ENCODE measurements around the gene SUMF2. TPM values are rescaled to one million over a fixed set of nuclear protein-coding genes. Genes with fewer than 3 reads are reported as not detected.
"Not testable (repeated sequence)": the region's sequence is repeated elsewhere in the genome, so short reads cannot be mapped to it uniquely, and the experiment has no call there.

The SUMF2 gene
- total and polyA plus RNA-seq, 2 donors from 2014 or later = 175 to 202 TPM

GRCh38 chr7:56099653-56100052, 35.6 kb downstream of the SUMF2 start:
- no peaks in the 10 kb centered on the region for H3K4me1 ChIP-seq (ENCODE audit: control insufficient read depth in 2 of 3, insufficient read depth in 2 of 3, low read depth in 1 of 3, low read length in 3 of 3)
- H3K27me3 ChIP-seq (ENCODE audit: control insufficient read depth, insufficient read depth, low read length) = no peaks in the 10 kb centered on the region
- no peak overlapping the region for H3K9ac ChIP-seq (ENCODE audit: low read length in 3 of 3)
- no peak for DNase-seq
- no peak overlapping the region for H3K4me3 ChIP-seq (ENCODE audit: low read length in 3 of 3)
- H3K9me3 ChIP-seq (ENCODE audit: control insufficient read depth in 2 of 3, insufficient read depth in 1 of 3, low read length in 3 of 3) = no peaks in the 10 kb centered on the region
- TF ChIP-seq CTCF (IDR thresholded peaks at IDR 0.05; ENCODE audit: borderline replicate concordance, extremely low read depth, insufficient read depth) = no peak
- intact Hi-C loops (cut with DNase I) = no loop called here
- FAIRE-seq = no peak
- H3K36me3 ChIP-seq (ENCODE audit: control insufficient read depth in 2 of 3, insufficient read depth in 3 of 3, low read length in 3 of 3) = peaks cover 3 to 46% (median 20%) of the 10 kb centered on the region in 3 donors
- no peak overlapping the region for H3K27ac ChIP-seq (ENCODE audit: low read depth in 2 of 2, low read length in 2 of 2)

GRCh38 chr7:56104138-56104537, 40.1 kb downstream of the SUMF2 start:
- H3K36me3 ChIP-seq (ENCODE audit: control insufficient read depth in 2 of 3, insufficient read depth in 3 of 3, low read length in 3 of 3) = peaks cover 3 to 46% (median 20%) of the 10 kb centered on the region in 3 donors
- H3K9ac ChIP-seq (ENCODE audit: low read length in 3 of 3); H3K9me3 ChIP-seq (ENCODE audit: control insufficient read depth in 2 of 3, insufficient read depth in 1 of 3, low read length in 3 of 3); H3K4me3 ChIP-seq (ENCODE audit: low read length in 3 of 3); DNase-seq; FAIRE-seq; H3K27me3 ChIP-seq (ENCODE audit: control insufficient read depth, insufficient read depth, low read length); H3K27ac ChIP-seq (ENCODE audit: low read depth in 2 of 2, low read length in 2 of 2); H3K4me1 ChIP-seq (ENCODE audit: control insufficient read depth in 2 of 3, insufficient read depth in 2 of 3, low read depth in 1 of 3, low read length in 3 of 3); intact Hi-C loops (cut with DNase I): not testable (repeated sequence)

GRCh38 chr7:56105508-56105907, 41.4 kb downstream of the SUMF2 start:
- peak overlapping the region; percentile 93 to 95 for H3K27ac ChIP-seq (ENCODE audit: low read depth in 2 of 2, low read length in 2 of 2)
- H3K36me3 ChIP-seq (ENCODE audit: control insufficient read depth in 2 of 3, insufficient read depth in 3 of 3, low read length in 3 of 3) = peaks cover 3 to 35% (median 16%) of the 10 kb centered on the region in 3 donors
- peak in 3 of 5 donors; percentile 33 to 70 (median 68) for DNase-seq
- peaks cover 0 to 6% (median 0%) of the 10 kb centered on the region in 3 donors for H3K4me1 ChIP-seq (ENCODE audit: control insufficient read depth in 2 of 3, insufficient read depth in 2 of 3, low read depth in 1 of 3, low read length in 3 of 3)
- no peak for FAIRE-seq
- intact Hi-C loops (cut with DNase I) = no loop called here
- no peaks in the 10 kb centered on the region for H3K9me3 ChIP-seq (ENCODE audit: control insufficient read depth in 2 of 3, insufficient read depth in 1 of 3, low read length in 3 of 3)
- H3K4me3 ChIP-seq (ENCODE audit: low read length in 3 of 3) = peak overlapping the region; percentile 98 to 100 (median 98)
- no peak for TF ChIP-seq CTCF (IDR thresholded peaks at IDR 0.05; ENCODE audit: borderline replicate concordance, extremely low read depth, insufficient read depth)
- peak overlapping the region; percentile 86 to 99 (median 98) for H3K9ac ChIP-seq (ENCODE audit: low read length in 3 of 3)
- H3K27me3 ChIP-seq (ENCODE audit: control insufficient read depth, insufficient read depth, low read length) = no peaks in the 10 kb centered on the region

GRCh38 chr7:56106108-56107073, 42.3 kb downstream of the SUMF2 start, which contains the start of gene CHCHD2:
Gene CHCHD2, minus strand, starts transcription at chr7:56106476. Its CDS starts 63 bp downstream, at chr7:56106413.
- intact Hi-C loops (cut with DNase I) = no loop called here
- H3K27me3 ChIP-seq (ENCODE audit: control insufficient read depth, insufficient read depth, low read length) = no peaks in the 10 kb centered on the region
- FAIRE-seq (peak; percentile 92), DNase-seq (peak; percentile 97 to 99 (median 99))
- H3K4me3 ChIP-seq (ENCODE audit: low read length in 3 of 3) = peak within 1 kb of the TSS; percentile 98 to 100 (median 98)
- H3K4me1 ChIP-seq (ENCODE audit: control insufficient read depth in 2 of 3, insufficient read depth in 2 of 3, low read depth in 1 of 3, low read length in 3 of 3) = peaks cover 0 to 6% (median 0%) of the 10 kb centered on the region in 3 donors
- H3K36me3 ChIP-seq (ENCODE audit: control insufficient read depth in 2 of 3, insufficient read depth in 3 of 3, low read length in 3 of 3) = peaks cover 3 to 26% (median 13%) of the 10 kb centered on the region in 3 donors
- H3K9me3 ChIP-seq (ENCODE audit: control insufficient read depth in 2 of 3, insufficient read depth in 1 of 3, low read length in 3 of 3) = no peaks in the 10 kb centered on the region
- H3K9ac ChIP-seq (ENCODE audit: low read length in 3 of 3) = peak within 1 kb of the TSS; percentile 86 to 99 (median 98)
- H3K27ac ChIP-seq (ENCODE audit: low read depth in 2 of 2, low read length in 2 of 2) = peak within 1 kb of the TSS; percentile 93 to 95
- TF ChIP-seq CTCF (IDR thresholded peaks at IDR 0.05; ENCODE audit: borderline replicate concordance, extremely low read depth, insufficient read depth) = no peak

Measured in kidney (tissue), 14 donors.